ENCODE data around the gene PRKCE.

The PRKCE gene

DNA sequence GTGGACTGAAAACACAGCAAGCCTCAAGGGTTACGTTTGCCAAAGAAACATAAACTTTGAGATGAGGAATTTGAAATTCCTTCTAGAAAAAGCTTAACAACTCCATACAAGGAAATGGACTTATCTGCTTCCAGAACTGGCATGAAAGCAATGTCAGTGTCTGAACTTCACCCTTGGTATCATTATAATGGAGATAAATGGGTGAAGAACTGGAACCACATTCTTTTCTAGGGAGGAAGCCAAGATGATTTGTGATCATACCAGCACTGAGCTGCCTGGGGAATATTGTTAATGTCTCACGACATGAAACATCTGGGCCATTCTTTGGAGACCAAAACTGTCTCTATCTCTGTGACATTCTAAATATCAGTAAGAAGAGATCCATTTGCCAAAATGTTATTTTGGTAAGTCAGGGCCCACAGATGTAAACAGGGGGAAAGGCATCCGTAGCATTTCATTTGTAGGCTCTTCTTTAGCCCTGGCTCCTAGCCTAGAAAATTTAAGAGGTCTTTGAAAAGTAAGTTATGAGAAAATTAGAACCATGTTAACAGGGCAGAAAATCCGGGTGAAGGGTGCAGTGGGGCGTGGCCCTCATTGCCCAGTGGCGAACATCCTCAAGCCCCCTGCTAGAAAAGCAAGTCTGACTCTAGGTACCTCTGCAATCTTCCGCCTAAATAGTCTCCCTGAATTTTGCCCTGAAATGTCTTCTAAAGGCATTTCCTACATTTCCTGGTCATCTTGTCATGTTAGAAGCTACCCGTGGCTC is 350.4 kb downstream of the PRKCE start:
- in situ Hi-C loops (cut with MboI; ENCODE audit: low sequenced_read_pairs), result loop anchor here (10.0 kb wide), 1 partner anchor 653 kb away; no protein-coding TSS in a partner anchor

DNA sequence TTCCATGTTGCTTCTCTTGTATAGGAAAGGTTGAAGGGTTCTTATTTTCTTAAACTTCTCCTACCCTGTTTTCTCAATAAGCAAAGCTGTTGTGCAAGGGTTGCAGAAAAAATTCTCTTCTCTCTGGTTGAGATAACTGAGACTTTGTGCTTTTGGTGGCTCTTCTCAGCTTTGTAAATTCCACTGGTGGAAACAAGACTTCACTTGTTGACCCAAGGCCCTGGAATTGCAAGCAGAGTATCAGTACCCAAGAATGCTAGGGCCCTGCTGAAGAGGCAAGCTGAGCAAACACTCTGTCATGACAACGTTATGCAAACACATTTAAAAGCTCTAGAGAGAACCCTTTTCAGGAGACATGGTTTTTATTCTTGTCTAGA is 351.0 kb downstream of the PRKCE start:
- in situ Hi-C loops (cut with MboI; ENCODE audit: low sequenced_read_pairs), result loop anchor here (10.0 kb wide), 1 partner anchor 652 kb away; no protein-coding TSS in a partner anchor

DNA sequence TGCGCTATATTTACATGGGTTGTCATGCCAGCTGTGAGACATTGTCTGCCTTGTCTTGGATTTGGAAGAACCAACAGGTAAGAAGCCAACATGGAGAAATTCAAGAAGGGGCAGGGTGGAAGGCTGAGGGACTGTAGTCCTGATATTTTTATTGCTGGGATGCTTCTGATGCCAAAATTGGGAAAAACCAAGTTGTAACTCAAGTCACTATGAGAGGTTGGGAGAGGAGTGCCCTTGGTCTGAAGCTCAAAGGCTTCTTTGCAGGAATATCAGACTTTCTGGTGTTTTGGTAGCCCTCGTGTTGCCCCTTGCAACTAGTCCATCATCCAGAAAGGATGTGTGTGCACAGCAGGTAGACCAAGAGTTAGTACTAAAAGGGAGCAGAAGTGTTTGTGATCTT is 351.5 kb downstream of the PRKCE start:
- in situ Hi-C loops (cut with MboI; ENCODE audit: low sequenced_read_pairs), result loop anchor here (10.0 kb wide), 1 partner anchor 652 kb away; no protein-coding TSS in a partner anchor

DNA sequence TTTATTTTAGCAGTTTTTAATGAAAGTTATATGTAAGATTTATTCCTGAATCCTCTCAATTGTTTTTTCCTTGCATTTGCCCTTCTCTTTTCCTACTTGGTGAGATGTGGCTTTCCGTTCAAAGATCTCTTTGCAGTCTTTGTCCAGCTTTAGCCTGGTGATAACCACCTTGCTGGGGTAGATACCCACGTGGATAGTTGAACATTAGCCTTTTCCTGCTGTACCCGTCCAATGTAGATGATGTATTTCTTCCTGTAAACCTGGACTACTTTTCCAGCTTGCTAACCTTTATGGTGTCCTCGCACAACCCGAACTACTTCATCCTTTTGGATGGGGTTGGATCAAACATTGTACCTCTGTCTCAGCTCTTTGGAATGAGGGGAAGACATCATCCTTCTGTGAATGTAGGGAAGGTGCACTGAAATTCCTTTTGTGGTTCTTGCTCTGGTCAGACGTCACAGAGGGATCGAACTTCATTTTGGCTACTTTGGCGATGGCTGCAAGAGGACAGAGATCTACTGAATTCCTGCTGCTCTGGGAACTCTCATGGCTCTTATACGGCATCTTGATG is 352.5 kb downstream of the PRKCE start:
- in situ Hi-C loops (cut with MboI; ENCODE audit: low sequenced_read_pairs), result loop anchor here (10.0 kb wide), 1 partner anchor 651 kb away; no protein-coding TSS in a partner anchor

DNA sequence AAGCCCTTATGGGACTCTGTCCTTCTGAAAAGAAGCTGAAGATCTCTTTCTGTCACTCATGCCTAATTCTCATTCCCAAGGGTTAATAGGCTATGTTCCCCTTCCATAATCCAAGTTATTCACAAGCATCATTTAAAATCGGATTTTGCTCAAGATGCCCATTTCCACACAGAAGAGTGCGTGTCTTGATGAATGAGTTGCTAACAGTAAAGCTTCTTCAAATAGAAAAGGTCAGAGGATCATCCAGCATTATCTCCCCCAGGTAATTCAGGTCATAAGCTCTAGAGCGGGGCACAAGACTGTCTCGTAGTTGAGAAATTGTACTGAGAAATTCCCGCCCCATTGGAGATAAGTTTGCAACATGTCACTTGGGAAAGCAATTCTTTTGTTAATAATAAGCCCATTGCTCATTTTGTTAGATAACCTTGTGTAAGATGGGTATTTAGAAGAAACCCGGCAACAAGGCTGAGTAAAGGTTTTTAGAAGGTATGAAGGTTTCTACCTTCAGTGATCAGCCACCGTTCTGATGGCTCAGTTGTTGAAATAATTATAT is 355.1 kb downstream of the PRKCE start:
- in situ Hi-C loops (cut with MboI; ENCODE audit: low sequenced_read_pairs), result loop anchor here (10.0 kb wide), 1 partner anchor 648 kb away; no protein-coding TSS in a partner anchor

DNA sequence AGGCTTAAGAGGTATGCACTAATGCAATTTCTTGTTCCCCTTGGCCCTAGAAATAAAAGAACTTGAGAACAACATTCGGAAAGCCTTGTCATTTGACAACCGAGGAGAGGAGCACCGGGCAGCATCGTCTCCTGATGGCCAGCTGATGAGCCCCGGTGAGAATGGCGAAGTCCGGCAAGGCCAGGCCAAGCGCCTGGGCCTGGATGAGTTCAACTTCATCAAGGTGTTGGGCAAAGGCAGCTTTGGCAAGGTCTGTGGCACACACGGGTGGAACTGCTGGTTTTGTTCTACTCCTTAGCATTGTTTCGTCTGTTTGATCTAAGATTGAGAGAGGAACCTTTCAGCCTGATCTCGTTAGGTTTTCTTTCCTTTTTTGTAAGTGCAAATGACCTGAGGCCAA is 355.9 kb downstream of the PRKCE start:
- in situ Hi-C loops (cut with MboI; ENCODE audit: low sequenced_read_pairs), result loop anchor here (10.0 kb wide), 1 partner anchor 647 kb away; no protein-coding TSS in a partner anchor

DNA sequence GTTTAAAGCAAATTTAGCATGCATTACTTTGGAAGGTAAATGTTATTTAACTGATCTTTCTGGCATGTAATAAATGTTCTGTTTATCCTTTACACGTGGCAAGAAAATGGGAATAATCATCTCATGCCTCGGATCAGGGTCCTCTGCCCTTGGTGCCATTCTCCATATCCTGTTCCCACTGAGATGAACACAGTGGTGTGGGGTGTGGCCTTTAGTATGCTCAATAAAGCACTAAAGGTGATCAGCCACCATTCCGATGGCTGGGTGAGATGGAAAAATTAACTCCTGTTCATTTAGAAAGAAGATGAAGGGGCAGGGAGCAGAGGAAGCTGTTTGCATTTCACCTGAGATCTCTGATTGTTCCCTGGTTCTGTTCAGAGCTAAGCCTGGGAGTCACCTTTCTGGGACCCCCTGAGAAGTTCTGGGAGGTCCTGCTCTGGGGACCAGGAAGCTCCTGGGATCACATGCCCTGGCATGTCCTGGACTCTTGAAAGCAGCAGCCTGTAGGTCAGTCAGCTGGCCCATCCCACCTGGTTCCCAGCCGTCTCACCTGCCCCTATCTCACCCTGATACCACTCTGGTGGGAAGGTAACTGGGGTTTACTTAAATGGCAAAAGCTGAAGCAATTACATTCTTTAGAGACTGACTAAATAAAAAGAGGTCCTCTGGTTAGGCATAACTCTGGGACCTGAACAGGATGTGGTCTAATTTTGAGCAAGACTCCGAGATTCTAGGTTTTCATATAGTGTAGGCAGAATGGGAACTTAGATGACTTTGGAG is 356.8 kb downstream of the PRKCE start:
- in situ Hi-C loops (cut with MboI; ENCODE audit: low sequenced_read_pairs), result loop anchor here (10.0 kb wide), 1 partner anchor 647 kb away; no protein-coding TSS in a partner anchor

DNA sequence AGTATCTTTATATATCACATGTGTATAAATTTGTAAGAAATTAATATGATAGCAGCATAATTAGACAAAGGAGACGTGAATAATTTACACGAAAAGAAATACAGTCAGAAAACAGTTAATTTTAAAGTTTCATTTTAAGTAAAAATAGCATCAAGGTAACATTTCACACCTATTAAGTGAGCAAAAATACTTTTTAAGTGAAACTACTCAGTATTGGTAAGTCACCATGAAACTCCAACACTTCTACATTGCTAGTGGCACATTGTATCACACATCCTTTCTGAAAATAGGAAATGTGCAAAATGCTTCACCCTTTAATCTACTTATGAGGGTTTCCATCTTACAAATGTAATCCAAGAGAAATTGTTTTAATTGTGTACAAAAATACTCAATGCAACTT is 357.8 kb downstream of the PRKCE start:
- in situ Hi-C loops (cut with MboI; ENCODE audit: low sequenced_read_pairs), result loop anchor here (10.0 kb wide), 1 partner anchor 645 kb away; no protein-coding TSS in a partner anchor

DNA sequence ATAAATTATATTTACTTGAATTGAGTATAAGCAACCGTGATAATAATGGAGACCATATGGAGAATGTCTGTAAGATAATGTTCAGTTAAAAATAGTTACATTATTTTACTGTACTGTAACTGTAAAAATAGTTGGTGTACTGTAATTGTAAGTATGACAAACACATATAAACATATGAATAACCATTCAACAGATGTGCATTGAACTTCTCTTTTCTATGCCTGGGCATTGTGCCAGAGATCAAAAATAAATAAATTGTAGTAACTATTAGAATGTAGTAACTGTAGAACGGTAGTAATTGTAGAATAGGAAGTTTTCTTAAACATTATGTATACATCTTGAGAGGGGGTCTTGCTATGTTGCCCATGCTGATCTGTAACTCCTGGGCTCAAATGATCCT is 358.3 kb downstream of the PRKCE start:
- in situ Hi-C loops (cut with MboI; ENCODE audit: low sequenced_read_pairs), result loop anchor here (10.0 kb wide), 1 partner anchor 645 kb away; no protein-coding TSS in a partner anchor

DNA sequence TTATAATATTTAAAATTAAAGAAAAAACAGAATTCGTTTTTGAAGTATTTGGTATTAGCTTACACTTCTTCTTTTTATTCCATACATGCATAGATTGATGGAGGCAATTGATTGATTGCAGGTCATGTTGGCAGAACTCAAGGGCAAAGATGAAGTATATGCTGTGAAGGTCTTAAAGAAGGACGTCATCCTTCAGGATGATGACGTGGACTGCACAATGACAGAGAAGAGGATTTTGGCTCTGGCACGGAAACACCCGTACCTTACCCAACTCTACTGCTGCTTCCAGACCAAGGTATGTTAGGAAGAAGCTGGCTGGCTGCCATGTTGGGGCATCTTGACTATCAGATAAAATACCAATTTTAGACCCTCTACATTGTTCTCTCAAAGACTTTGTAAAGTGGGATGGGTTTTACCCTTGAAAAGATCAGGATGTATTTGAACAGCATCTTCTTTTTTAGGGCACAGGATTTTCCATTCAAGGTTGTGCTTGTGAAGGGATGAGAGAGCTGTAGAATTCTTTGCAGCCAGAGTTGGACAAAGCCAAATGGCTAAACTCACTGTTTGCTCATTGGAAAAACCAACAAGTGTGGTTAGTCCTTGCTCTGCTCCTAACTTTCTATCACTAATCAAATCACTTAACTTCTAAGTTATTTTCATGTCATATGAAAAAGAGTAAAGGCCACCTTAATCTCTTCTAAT is 358.9 kb downstream of the PRKCE start:
- in situ Hi-C loops (cut with MboI; ENCODE audit: low sequenced_read_pairs), result no loop called here

DNA sequence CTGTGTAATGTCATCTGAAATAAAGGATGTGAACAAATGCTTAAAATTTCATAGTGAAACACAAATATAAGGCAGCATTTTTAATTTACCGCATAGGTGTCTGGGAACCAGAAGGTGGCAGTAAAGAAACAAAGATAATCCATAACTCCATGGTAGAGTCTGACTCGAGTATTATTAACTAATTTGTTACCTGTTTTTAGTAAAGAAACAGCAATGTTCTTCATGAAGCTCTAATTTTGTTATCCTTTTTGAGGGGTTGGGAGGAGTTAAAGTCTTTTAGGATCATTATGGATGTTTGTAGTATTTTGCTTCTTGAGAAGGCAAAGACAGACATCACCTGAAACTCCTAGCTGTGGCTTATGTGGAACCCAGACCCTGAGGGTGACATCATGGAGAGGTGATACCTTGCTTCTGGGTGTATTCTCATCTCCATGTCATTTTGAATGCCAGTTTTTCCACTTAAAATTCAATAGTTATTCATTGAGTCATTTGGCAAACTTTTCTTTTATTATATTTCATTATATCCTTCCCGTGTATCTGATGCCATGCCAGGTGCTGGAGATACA is 359.5 kb downstream of the PRKCE start:
- in situ Hi-C loops (cut with MboI; ENCODE audit: low sequenced_read_pairs), result no loop called here

DNA sequence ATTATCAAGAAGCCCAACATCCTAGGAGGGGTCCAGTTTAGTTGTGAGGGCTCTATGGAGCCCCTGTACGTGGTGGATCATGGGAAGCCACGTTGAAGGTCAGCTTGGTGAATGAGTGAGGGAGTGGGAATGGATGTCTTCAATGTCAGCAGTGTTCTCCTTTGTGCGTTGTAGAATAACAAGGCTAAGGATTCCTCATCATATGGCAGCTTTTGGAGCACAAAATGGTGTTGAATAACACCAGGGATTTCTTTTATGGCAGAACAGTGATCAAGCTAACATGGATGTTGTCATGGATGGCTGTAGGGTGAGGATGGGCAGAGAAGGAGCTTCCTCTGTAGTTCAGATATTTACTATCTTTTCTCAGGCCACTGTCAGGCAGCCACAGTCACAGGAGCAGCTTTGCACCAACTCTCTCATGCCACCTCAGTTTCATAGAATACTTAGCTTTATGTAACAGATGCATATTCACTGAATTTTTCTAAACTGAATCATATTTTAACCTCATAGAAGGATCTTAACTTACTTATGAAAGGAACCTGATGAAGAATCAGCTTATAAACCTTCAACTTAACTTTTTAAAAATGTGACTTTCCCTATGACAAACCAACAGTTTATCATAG is 361.3 kb downstream of the PRKCE start:
- in situ Hi-C loops (cut with MboI; ENCODE audit: low sequenced_read_pairs), result no loop called here

DNA sequence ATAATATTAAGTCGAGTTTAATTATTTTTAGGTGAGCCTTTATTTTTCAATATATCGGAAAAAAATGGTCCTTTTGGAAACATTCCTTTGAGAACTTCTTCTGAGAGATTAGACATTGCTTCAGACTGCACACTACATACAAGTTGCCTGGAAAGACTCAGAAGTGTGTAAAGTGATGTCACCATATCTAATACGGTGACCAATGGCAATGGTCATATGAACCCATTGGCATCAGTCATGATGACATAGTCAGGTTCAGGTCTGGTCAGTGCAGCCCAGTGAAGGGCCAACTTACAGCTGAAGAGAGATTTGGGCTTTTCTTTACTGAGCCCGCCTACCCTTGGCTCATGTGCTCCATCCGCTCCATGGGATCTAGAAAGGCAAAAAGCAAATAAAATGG is 362.3 kb downstream of the PRKCE start:
- in situ Hi-C loops (cut with MboI; ENCODE audit: low sequenced_read_pairs), result no loop called here

DNA sequence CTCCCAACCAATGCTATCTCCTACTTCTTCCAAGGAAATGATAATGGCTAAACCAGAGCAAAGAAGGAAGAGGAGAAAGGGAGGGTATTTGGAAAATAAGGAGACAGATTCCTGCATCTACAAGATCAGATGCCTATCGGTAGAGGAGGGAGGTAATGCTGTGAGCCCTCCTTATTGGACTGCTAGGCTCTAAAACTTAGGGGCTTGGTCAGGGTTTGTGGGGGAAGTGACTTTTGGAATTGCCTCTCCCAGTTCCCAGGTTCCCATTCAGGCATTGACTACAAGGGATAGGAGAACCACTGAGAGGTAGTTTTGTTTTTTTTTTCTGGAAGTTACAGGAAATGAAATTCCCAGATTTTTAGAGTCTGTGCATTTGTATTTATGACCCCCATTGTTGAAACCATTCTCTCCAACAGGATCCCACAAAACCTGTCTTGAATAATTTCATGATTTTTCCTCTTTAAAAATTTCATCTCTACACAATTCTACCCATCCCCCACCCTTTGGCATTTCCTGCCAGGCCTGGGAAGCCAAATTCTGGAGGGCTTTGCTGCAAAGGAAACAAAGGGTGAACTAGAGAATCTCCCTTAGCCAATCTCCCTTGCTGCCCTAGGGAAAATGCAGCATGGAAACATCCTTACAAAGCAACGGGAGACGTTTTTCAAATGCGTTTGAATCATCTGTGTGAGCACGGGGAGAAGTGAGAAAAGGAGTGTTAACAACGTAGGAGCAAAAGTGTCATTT is 363.6 kb downstream of the PRKCE start:
- in situ Hi-C loops (cut with MboI; ENCODE audit: low sequenced_read_pairs), result no loop called here

DNA sequence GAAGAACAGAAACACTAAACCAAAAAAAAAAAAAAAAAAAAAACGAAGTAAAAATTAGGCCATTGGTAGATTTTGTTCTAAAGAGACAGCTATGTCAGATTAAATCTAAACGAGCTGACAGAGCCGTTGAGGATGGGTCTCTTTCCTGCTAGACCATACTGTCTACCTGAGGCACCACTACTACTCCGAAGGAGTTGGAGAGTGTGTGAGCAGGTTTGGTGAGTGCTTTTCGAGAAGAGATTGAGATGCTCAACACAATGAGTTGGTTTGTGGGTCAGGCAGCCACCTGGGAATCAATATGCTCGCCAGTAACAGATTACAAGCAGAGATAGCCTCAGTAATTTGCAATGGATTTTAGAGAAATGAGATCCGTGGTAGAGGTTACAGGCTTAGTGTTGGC is 364.2 kb downstream of the PRKCE start:
- in situ Hi-C loops (cut with MboI; ENCODE audit: low sequenced_read_pairs), result no loop called here

DNA sequence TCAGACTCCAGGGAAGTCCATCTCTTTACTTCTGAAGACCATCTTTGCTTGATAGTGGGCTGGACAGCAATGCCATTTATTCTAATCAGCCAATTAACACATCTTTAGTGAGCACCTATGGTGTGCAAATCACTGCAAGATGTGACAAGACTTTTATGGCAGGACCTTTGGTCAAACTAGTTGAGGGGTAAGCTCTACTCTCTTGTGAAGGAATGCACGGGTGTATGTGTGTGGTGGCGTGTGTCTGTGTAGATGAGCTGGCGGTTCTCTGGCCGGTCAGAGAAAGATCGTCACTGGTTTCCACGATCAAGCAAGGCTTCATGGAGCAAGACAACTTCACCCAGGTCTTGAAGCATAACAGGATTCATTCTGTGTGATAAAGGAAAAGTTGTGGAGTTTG is 364.6 kb downstream of the PRKCE start:
- in situ Hi-C loops (cut with MboI; ENCODE audit: low sequenced_read_pairs), result no loop called here

DNA sequence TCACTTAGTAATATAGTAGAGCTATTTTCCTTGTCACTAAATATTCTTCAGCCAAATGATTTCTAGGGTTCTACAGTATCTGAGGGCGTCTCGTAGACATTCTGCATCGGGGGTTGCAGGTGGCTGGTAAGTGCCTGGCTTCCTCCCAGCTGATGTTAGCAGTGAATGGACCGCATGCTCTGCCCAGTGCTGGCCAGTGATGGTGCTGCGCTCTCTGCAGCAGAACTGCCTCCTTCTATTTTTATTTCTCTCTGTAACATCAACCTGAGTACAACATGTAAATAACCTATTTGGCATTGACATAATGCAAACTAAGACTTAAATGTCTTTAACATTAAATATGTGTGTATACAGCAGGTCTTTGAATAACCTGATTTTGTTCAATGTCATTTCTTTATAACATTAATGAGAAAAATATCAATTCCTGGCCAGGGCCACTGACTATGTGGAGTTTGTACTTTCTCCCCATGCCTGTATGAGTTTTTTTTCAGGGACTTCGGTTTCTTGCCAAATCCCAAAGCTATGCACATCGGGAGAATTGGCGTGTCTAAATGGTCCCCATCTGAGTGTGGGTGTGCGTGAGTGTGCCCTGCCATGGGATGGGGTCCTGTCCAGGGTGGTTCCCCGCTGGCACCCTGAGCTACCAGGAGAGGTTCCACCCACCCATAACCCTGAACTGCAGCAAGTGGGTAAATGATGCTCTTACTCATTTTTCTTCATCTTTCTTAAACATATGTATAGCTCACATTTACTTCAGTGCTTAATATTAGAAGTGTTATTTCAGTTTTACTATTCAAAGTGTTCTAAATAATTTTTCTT is 367.5 kb downstream of the PRKCE start:
- in situ Hi-C loops (cut with MboI; ENCODE audit: low sequenced_read_pairs), result no loop called here

DNA sequence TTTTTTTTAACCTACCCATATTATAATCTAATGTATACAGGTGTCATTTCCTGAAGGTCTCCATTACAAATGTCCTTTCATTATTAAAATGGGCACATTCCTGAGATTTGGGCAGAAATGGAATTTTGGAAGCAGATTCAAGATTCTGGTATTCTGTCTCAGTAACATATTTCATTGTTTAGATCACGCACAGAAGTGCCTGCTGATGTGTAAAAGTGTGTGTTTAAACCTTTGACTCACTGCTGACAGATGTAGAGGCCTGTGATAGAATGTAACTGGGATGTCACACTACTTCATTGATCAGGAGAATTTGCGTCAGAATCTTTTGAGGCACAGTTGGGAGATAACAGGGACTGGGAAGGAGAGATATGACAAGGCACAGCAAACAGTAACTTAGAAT is 368.9 kb downstream of the PRKCE start:
- in situ Hi-C loops (cut with MboI; ENCODE audit: low sequenced_read_pairs), result no loop called here

Data from HL-60/S4 (cell line).